HG03575 (cell line): ENCODE data around the gene KLF5.
"Not testable (repeated sequence)": the region's sequence is repeated elsewhere in the genome, so short reads cannot be mapped to it uniquely, and the experiment has no call there.

Experiments
- ATAC-seq: cut with Tn5 transposase; IDR thresholded peaks from one replicate; pipeline ENCODE4 v1.9.1; 2021; ENCODE audit not compliant: unreplicated experiment, insufficient number of reproducible peaks, low FRiP score; ENCODE audit errors: extremely low read depth

KLF5 gene

GRCh38 chr13:73058736-73059459 is at the start of gene KLF5:
KLF5 (plus strand) TSS chr13:73059005; CDS start chr13:73059328, 323 bp downstream.
- peak; percentile 91 for ATAC-seq

GRCh38 chr13:73011751-73012150 is 47.1 kb upstream of the KLF5 start:
- ATAC-seq, result no peak

- ATAC-seq, result no peak
Measured at GRCh38 chr13:73015805-73016204, 43.0 kb upstream of the KLF5 start.

DNA sequence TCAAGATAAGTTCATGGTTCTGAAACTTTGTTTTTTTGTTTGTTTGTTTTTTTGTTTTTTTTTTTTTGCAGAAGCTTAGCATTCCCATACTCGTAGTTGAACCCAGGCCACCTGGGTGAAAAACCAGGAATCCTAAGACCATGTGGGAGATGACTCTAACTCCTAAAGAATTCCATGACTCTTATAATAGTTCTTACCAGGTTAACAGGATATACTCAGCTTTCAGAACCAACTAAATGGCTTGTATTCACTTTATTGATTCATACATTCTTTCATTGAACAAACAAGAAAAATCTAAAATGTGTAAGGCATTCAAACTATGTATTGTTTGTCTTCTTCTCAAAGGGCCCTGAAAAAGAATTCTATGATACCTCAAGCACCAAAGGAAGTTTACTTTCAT is 40.5 kb upstream of the KLF5 start:
- ATAC-seq, result no peak

- no peak for ATAC-seq
Measured at GRCh38 chr13:73025217-73026012, 33.4 kb upstream of the KLF5 start.

- no peak for ATAC-seq
Measured at GRCh38 chr13:73034901-73035300, 23.9 kb upstream of the KLF5 start.

DNA sequence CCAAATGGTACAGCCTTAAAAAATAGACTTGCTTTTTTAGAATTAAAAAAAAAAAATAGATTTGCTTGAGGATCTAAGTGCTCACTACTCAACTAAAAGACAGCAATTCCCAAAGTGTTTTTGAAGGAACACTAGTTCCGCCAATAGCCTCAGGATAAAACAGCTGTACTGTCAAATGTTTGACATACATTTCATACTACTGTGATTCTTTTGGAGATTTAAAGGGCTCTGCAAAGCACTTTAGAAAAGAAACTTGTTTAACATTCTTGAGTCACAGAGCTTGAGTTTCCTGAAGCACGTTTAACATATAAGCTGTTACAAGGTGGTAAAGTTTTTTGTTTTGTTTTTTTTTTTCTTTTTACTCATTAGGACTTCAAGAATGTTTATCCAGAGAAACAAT is 23.1 kb upstream of the KLF5 start:
- no peak for ATAC-seq

DNA sequence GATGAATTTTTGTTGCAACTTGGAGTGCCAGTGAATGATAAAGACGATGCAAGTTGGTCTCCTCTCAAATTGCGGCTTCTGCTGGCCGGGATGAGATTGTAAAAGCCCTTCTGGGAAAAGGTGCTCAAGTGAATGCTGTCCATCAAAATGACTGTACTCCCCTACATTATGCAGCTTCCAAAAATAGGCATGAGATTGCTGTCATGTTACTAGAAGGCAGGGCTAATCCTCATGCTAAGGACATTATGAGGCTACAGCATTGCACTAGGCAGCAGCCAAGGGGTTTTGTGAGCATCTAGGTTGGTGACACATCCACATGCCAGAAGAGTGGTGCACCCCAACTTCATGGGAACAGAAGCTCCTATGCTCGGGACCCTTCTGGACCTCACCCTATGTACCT is 22.2 kb upstream of the KLF5 start:
- no peak for ATAC-seq

GRCh38 chr13:73038064-73038463 is 20.7 kb upstream of the KLF5 start:
- ATAC-seq, result no peak

- no peak for ATAC-seq
Measured at GRCh38 chr13:73039201-73040108, 19.4 kb upstream of the KLF5 start.

GRCh38 chr13:73040484-73040883 is 18.3 kb upstream of the KLF5 start:
- no peak for ATAC-seq

DNA sequence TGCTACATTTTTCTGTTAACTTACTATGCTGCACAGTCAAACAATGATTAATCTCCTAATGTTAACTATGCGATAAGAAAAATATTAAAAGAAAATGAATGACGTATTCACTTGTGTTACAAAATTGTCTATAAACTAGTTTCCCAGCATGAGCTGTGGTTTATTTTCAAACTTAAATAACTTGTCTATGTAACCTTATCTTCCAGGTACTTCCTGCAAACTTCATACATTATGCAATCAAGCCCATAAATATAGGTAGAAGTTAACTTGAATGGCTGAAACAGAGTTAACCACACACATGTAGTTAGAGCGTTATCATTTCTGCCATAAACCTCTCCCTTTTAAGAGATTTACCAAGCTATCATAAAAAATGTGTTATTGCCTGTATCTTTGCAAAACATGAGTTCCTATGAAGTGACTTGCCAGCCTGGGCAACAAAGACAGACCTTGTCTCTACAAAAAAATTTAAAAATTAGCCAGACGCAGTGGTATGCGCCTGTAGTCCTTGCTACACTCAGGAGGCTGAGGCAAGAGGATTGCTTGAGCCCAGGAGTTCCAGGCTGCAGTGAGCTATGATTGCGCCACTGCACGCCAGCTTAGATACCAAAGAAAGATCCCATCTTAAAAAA is 17.7 kb upstream of the KLF5 start:
- ATAC-seq, result no peak

- no peak for ATAC-seq
Measured at GRCh38 chr13:73045031-73045430, 13.8 kb upstream of the KLF5 start.

GRCh38 chr13:73048615-73049014 is 10.2 kb upstream of the KLF5 start:
- ATAC-seq, result not testable (repeated sequence)

DNA sequence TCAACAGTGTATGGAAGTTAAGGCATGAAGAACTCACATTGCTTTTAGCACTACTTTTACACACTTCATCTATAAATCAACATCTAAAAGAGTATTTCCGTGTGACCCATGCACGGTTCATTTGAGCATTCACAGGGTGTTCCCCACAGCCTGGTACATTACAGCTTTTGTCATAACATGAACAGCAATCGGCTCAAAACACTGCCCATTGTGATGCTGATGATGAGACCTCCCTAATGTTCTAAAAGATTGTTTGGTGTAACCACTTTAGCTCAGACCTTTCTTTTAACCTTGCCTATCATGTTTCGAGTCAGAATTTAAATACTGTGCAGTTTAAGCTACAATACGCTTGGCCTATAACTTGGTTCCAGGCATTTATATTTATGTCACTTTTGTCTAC is 4.1 kb upstream of the KLF5 start:
- no peak for ATAC-seq

DNA sequence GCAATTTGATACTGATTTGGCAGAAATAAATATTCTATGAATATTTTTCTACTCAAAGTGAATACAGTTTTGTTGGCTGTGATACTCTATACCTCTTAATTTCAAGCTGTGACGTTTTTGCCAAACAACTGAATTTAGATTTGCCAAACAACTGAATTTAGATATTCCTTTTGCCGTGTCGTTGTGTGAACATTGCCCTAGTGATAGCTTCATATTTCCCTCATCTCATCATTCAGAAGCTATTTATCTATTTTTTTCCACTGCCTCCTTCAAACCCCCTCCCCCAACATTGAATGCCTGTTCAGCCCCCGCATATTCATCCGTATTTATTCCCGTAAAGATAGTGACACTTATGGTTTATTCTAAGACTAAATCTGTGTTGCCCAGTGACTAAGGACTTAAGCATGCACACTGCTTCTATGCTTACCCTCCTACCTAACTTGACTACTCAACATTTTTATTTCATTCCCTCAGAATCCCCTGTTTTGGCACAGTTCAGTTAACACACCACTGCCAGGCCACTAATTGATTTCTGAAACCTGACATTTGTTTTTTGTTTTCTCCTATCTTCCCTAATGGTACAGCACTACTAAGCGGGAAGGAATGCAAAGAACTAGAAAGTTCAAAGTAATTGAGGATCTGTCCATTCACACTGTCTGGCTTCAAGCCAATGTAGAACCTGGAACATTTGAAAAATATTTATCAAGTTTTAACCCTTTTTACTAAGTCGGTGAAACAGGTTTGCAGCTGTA is 2.8 kb upstream of the KLF5 start:
- ATAC-seq, result no peak

GRCh38 chr13:73056565-73056962 is 2.2 kb upstream of the KLF5 start:
- no peak for ATAC-seq

GRCh38 chr13:73057284-73058063 is 1.3 kb upstream of the KLF5 start:
- ATAC-seq, result no peak
